ENCODE measurements around the gene FXYD5.

FXYD5 gene

GRCh38 chr19:35157431-35157830 is 2.9 kb downstream of the FXYD5 start:
- DNase-seq: no peak

GRCh38 chr19:35159606-35160005 is 5.1 kb downstream of the FXYD5 start:
- DNase-seq: no peak

GRCh38 chr19:35160629-35161433 is 6.3 kb downstream of the FXYD5 start:
- no peak for DNase-seq

DNA sequence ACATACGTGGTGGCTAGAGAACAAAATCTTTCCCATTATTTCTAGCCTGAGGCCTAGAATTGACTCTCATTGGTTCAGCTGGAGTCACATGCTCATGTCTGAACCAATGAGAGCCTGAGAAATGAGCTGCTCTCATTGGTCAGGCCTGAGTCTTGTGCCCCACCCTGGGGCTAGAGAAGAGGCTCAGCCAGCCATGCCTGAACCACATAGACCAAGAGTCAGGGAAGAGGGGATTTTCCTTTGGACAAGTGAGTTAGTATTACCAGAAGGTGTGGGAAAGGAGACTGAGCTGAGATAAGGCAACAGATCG is 6.9 kb downstream of the FXYD5 start:
- DNase-seq: no peak

DNA sequence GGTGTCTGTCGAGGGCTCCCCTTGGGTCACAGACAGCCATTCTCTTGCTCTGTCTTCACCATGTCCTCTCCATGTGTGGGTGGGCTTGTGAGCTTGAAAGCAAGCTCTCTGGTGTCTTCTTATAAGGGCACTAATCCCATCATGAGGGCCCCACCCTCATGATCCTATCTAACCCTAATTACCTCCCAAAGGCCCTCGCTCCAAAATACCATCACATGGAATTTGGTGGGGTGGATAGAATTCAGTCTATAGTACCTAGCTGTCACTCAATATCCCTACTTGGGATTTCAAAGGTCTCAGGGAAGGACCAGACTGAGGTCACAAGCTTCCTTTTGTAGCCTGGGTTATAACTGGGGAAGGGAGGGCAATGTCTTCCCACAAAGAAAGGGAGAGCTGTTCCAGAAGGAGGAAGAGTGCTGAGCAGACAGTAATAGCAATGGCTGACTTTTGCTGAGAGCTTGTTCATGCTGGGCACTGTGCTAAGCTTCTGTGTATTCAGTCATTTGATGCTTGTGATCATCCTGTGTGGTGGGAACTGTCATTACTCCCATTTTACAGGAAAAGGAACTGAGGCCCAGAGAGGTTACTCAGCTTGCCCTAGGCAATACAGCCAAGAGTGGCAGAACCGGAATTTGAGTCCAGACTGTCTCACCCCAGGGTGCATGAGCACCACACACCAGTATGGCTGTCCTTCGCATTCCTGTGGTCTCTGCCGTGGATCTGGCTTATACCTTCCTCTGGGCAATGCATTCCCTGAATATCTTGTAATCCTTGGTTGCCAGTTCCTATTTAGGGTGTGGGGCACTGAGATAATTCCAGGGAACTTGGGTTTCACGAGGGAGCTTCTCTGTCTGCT is 8.2 kb downstream of the FXYD5 start:
- peak; percentile 39 for DNase-seq

GRCh38 chr19:35164418-35164817 is 9.9 kb downstream of the FXYD5 start:
- DNase-seq: no peak

- DNase-seq: no peak
These were observed 10.9 kb downstream of the FXYD5 start for GRCh38 chr19:35165200-35166058.

GRCh38 chr19:35166100-35167063 is 11.8 kb downstream of the FXYD5 start:
- no peak for DNase-seq

DNA sequence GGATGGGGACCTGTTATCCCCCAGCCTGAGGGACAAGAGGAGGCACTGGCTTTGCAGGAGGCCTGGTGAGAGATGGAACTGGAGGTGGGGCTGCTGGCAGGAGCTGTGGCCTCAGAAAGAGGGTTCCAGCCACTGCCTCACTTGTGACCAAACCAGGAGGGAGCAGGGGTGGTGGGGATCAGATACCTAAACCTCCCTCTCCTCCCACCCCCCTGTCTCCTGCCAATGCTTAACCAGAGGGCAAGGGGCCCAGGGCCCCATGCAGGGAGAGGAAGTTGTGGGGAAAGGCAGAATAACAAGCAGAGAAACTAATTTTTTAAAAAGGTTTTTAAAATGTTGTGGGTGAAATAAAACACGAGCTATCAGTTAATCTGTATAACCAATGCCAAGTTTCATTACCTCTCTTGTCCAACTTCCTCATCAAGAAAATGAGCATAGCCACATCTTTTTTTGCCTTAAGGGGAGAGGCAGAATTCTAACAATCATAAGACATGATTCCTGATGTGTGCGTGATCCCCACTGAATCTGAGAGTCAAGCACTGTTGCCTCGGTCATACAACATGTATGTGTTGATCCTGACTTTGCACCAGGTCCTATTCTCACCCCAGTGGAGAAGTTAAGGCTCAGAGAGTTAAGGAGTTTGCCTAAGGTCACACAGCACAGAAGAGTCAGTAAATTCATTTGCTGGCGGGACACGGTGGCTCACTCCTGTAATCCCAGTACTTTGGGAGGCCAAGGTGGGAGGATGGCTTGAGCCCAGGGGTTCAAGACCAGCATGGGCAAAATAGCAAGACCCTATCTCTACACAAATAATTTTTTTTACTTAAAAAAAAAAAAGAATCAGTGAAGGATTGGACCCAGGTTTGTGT is 12.9 kb downstream of the FXYD5 start:
- DNase-seq: no peak

GRCh38 chr19:35168196-35168595 is 13.7 kb downstream of the FXYD5 start:
- DNase-seq: no peak

GRCh38 chr19:35169221-35169995 is 14.9 kb downstream of the FXYD5 start:
- DNase-seq: no peak

DNA sequence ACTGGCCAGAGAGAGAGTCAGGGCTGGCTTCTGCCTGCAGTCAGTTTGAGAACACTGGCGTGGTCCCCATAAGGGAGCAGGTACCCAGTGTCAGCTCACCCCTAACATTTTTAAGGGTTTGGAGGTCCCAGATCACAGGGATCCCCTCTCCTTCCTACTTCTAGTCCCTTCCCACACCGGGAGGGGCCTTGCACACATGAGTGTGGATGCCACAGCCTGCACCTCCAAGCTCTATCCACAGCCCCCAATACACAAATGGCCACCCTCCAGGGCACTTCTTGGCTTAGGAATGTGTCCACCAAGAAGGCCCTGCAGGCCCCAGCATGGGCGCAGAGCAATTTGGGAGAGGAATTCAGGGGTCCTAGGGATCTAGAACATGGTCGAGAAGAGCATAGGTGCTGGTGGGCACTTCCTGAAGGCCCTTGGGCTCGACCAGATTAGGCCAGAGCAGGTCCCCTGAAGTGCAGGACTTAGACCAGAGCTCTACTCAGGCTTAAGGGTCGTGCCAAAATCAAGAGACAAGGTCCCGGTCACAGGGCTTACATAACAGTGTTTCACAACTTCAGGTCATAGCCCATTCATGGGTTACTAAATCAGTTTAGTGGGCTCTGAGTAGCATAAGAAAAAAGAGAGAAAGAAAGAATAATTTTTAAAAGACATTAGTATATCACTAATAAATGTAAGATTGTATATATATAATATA is 16.0 kb downstream of the FXYD5 start:
- no peak for DNase-seq

DNA sequence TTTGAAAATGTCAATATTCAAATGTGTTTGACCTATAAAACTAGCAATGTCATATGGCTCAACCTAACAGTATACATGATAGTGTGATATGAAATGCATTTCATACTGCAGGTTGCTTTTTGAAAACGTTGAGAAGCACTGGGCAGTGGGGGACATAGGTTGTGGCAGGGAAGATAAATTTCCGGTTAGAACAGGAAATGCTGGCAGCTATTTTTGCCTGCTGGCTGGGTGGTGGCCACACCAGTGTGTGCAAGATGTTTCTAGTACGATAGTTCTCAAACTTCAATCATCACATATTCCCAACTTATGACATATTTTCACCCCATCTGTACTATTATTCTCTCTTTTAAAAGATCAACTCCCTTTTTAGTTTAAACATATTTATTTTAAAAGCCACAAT is 17.2 kb downstream of the FXYD5 start:
- no peak for DNase-seq

- DNase-seq: no peak
These were observed 19.7 kb downstream of the FXYD5 start for GRCh38 chr19:35174226-35174625.

DNA sequence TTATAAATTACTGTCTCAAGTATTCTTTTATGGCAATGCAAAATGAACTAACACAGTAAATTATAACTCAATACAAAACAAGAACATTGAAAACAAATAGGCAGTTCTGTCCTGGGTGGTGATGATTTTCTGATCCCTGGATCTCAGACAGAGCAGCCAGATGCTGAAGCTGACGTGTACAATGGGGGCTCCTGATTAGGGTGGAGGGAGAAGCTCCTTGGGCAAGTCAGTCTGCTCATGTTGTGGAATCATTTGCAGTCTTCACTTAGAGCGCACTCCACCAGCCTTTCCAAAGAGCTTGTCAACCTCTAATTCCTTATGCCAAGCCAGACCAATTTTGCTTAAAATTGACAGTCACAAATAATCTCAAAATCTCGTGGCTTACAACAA is 21.6 kb downstream of the FXYD5 start:
- no peak for DNase-seq

- no peak for DNase-seq
These were observed 23.1 kb downstream of the FXYD5 start for GRCh38 chr19:35177377-35178274.

DNA sequence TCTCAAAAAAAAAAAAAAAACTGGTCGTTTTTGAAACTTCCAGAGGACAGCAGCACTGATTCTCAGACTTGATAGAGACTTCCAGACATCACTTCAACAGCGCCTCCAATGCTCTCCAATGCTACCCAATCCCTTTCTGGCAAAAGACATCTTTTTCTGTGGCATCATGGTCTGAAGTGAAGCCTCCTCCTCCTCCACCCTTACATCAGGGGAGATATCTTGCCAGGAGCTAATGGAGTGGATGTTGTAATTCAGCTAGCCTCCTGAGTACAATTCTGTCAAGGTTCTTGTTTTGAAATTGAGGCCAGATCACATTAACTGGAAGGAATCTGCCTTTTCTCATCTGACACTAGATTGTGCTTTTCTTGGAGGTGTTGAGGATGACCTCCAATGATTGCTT is 24.2 kb downstream of the FXYD5 start:
- DNase-seq: no peak

GRCh38 chr19:35179830-35180229 is 25.3 kb downstream of the FXYD5 start:
- DNase-seq: no peak

- DNase-seq: no peak
These were observed 26.9 kb downstream of the FXYD5 start for GRCh38 chr19:35181387-35181786.
